GM18508 (cell line): ENCODE data around the gene PRSS2.

Experiments
- ATAC-seq: cut with Tn5 transposase; IDR thresholded peaks from one replicate; pipeline ENCODE4 v1.9.1; 2021; ENCODE audit warnings: moderate number of reproducible peaks; ENCODE audit not compliant: insufficient read depth, unreplicated experiment

PRSS2 gene

GRCh38 chr7:142784716-142785115 lies 13.9 kb downstream of the PRSS2 start:
- ATAC-seq, result no peak

- no peak for ATAC-seq
Measured at GRCh38 chr7:142785841-142786250, 15.1 kb downstream of the PRSS2 start.

GRCh38 chr7:142787034-142787768 lies 16.4 kb downstream of the PRSS2 start:
- no peak for ATAC-seq

GRCh38 chr7:142787783-142788182 lies 17.0 kb downstream of the PRSS2 start:
- no peak for ATAC-seq

GRCh38 chr7:142788303-142789289 lies 17.8 kb downstream of the PRSS2 start:
- no peak for ATAC-seq

- ATAC-seq, result no peak
Measured at GRCh38 chr7:142789441-142789840, 18.7 kb downstream of the PRSS2 start.

- ATAC-seq, result no peak
Measured at GRCh38 chr7:142790056-142790455, 19.3 kb downstream of the PRSS2 start.

GRCh38 chr7:142790555-142790954 lies 19.8 kb downstream of the PRSS2 start:
- ATAC-seq, result no peak

GRCh38 chr7:142791502-142791901 lies 20.7 kb downstream of the PRSS2 start:
- ATAC-seq, result no peak

GRCh38 chr7:142792129-142792528 lies 21.4 kb downstream of the PRSS2 start:
- no peak for ATAC-seq

- no peak for ATAC-seq
Measured at GRCh38 chr7:142792593-142792992, 21.8 kb downstream of the PRSS2 start.

GRCh38 chr7:142793156-142793555 lies 22.4 kb downstream of the PRSS2 start:
- ATAC-seq, result no peak

- no peak for ATAC-seq
Measured at GRCh38 chr7:142795339-142795863, 24.6 kb downstream of the PRSS2 start.

- ATAC-seq, result no peak
Measured at GRCh38 chr7:142796001-142796500, 25.3 kb downstream of the PRSS2 start.

GRCh38 chr7:142796501-142797390 lies 26.0 kb downstream of the PRSS2 start:
- ATAC-seq, result no peak

GRCh38 chr7:142797391-142798377 lies 26.9 kb downstream of the PRSS2 start:
- no peak for ATAC-seq

GRCh38 chr7:142798451-142799436 lies 28.0 kb downstream of the PRSS2 start:
- ATAC-seq, result no peak

- ATAC-seq, result no peak
Measured at GRCh38 chr7:142799437-142799835, 28.7 kb downstream of the PRSS2 start.
